OCI-LY3 (cell line): Measurements from ENCODE around the gene ADSS1.

Source experiments
- EZH2phosphoT487 ChIP-seq: fragments of 200-600 bp; shearing (Covaris generic); IDR thresholded peaks from 2 replicates; pipeline ENCODE4 v1.6.1; 2018; ENCODE audit warnings: antibody characterized with exemption, mixed run types, low read depth
- TF ChIP-seq, protein P1 (sequence below): fragments of 200-600, 300-600 bp; sonication (generic); IDR thresholded peaks from 2 replicates; pipeline ENCODE4 v1.5.1; 2014; ENCODE audit warnings: antibody characterized with exemption, low read length, low read depth

GRCh38 chr14:104739026-104739425, 15.0 kb downstream of the ADSS1 start:
- TF ChIP-seq, protein P1, sequence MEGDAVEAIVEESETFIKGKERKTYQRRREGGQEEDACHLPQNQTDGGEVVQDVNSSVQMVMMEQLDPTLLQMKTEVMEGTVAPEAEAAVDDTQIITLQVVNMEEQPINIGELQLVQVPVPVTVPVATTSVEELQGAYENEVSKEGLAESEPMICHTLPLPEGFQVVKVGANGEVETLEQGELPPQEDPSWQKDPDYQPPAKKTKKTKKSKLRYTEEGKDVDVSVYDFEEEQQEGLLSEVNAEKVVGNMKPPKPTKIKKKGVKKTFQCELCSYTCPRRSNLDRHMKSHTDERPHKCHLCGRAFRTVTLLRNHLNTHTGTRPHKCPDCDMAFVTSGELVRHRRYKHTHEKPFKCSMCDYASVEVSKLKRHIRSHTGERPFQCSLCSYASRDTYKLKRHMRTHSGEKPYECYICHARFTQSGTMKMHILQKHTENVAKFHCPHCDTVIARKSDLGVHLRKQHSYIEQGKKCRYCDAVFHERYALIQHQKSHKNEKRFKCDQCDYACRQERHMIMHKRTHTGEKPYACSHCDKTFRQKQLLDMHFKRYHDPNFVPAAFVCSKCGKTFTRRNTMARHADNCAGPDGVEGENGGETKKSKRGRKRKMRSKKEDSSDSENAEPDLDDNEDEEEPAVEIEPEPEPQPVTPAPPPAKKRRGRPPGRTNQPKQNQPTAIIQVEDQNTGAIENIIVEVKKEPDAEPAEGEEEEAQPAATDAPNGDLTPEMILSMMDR, result no peak
- TF ChIP-seq EZH2phosphoT487, result no peak
